T-helper 2 cell (primary cell): Measurements from ENCODE around the gene ANKUB1.
A peak's percentile ranks its signal among the peaks of the same experiment; 100 is the strongest.

ENCODE experiments used
- DNase-seq, 5 experiments: peaks; one replicate each; pipeline versions ENCODE4 v3.0.0 to v3.0.0-alpha.2; 2012 to 2022

The ANKUB1 gene

GRCh38 chr3:149808209-149808829, 16.0 kb upstream of the ANKUB1 start:
- peak in 4 of 5 experiments; percentile 19 to 59 (median 34) for DNase-seq

GRCh38 chr3:149806171-149806778, 13.9 kb upstream of the ANKUB1 start:
- DNase-seq = no peak

- no peak for DNase-seq
Measured at GRCh38 chr3:149801639-149802038, 9.3 kb upstream of the ANKUB1 start.

- DNase-seq = no peak
Measured at GRCh38 chr3:149801195-149801594, 8.8 kb upstream of the ANKUB1 start.

- DNase-seq = no peak
Measured at GRCh38 chr3:149800693-149801092, 8.3 kb upstream of the ANKUB1 start.

- no peak for DNase-seq
Measured at GRCh38 chr3:149796026-149796425, 3.7 kb upstream of the ANKUB1 start.

- DNase-seq = no peak
Measured at GRCh38 chr3:149790698-149791097, 1.7 kb downstream of the ANKUB1 start.

- DNase-seq = no peak
Measured at GRCh38 chr3:149790268-149790667, 2.1 kb downstream of the ANKUB1 start.

- no peak for DNase-seq
Measured at GRCh38 chr3:149784064-149784704, 8.2 kb downstream of the ANKUB1 start.

GRCh38 chr3:149783576-149783975, 8.8 kb downstream of the ANKUB1 start:
- no peak for DNase-seq

- DNase-seq = no peak
Measured at GRCh38 chr3:149781741-149782140, 10.6 kb downstream of the ANKUB1 start.

- DNase-seq = no peak
Measured at GRCh38 chr3:149781211-149781610, 11.1 kb downstream of the ANKUB1 start.

- DNase-seq = no peak
Measured at GRCh38 chr3:149777414-149778214, 14.7 kb downstream of the ANKUB1 start.

GRCh38 chr3:149776170-149776569, 16.2 kb downstream of the ANKUB1 start:
- DNase-seq = no peak

GRCh38 chr3:149772861-149773260, 19.5 kb downstream of the ANKUB1 start:
- DNase-seq = no peak

GRCh38 chr3:149771652-149772271, 20.6 kb downstream of the ANKUB1 start:
- DNase-seq = peak in 2 of 5 experiments; percentile 7 to 37

- peak in 1 of 5 experiments; percentile 2 for DNase-seq
Measured at GRCh38 chr3:149770246-149770645, 22.1 kb downstream of the ANKUB1 start.

GRCh38 chr3:149768704-149769103, 23.6 kb downstream of the ANKUB1 start:
- no peak for DNase-seq

GRCh38 chr3:149767720-149768119, 24.6 kb downstream of the ANKUB1 start:
- DNase-seq = no peak

- DNase-seq = peak in 1 of 5 experiments; percentile 20
Measured at GRCh38 chr3:149765762-149766334, 26.5 kb downstream of the ANKUB1 start.

GRCh38 chr3:149764302-149764701, 28.1 kb downstream of the ANKUB1 start:
- DNase-seq = no peak

GRCh38 chr3:149763565-149764195, 28.7 kb downstream of the ANKUB1 start:
- no peak for DNase-seq
